Measurements from ENCODE around the gene FNBP1L. TPM values are rescaled to one million over a fixed set of nuclear protein-coding genes. Genes with fewer than 3 reads are reported as not detected.

The FNBP1L gene
- total RNA-seq = 10 to 100 TPM; 48.3 to 54.4 TPM

- Histone ChIP-seq H3K27ac (peak within 1 kb of the TSS; percentile 87), H3K4me3 (peak within 1 kb of the TSS; percentile 66), H3K9ac (ENCODE audit: low read depth in 2 of 2, low read length in 2 of 2) (peak within 1 kb of the TSS; percentile 92 to 94), H3K9me3 (no peaks in the 10 kb centered on the region), H3K27me3 (no peaks in the 10 kb centered on the region), H3K4me1 (no peaks in the 10 kb centered on the region), H3K36me3 (no peaks in the 10 kb centered on the region)
- DNase-seq = peak; percentile 87
- no peak for TF ChIP-seq CTCF (IDR thresholded peaks at IDR 0.05)
- intact Hi-C loops (cut with DNase I) = loop anchor here (5.0 kb wide), 1 partner anchor 400 kb away; no protein-coding TSS in a partner anchor
These were observed at the start of gene FNBP1L for GRCh38 chr1:93447481-93448291. FNBP1L (plus strand) TSS chr1:93448118; CDS start chr1:93448282, 164 bp downstream.

GRCh38 chr1:93399781-93400180, 48.1 kb upstream of the FNBP1L start:
- TF ChIP-seq CTCF (IDR thresholded peaks at IDR 0.05) = no peak
- Histone ChIP-seq H3K27me3 (no peaks in the 10 kb centered on the region), H3K9me3 (no peaks in the 10 kb centered on the region), H3K4me1 (no peaks in the 10 kb centered on the region), H3K36me3 (no peaks in the 10 kb centered on the region), H3K9ac (ENCODE audit: low read depth in 2 of 2, low read length in 2 of 2) (no peak overlapping the region), H3K4me3 (no peak overlapping the region), H3K27ac (no peak overlapping the region)
- DNase-seq = no peak
- intact Hi-C loops (cut with DNase I) = no loop called here

GRCh38 chr1:93408203-93408602, 39.7 kb upstream of the FNBP1L start:
- no peak overlapping the region for H3K27ac ChIP-seq
- DNase-seq = no peak
- no peaks in the 10 kb centered on the region for H3K4me1 ChIP-seq
- intact Hi-C loops (cut with DNase I) = no loop called here
- H3K36me3 ChIP-seq = no peaks in the 10 kb centered on the region
- no peak overlapping the region for H3K4me3 ChIP-seq
- H3K9me3 ChIP-seq = no peaks in the 10 kb centered on the region
- H3K9ac ChIP-seq (ENCODE audit: low read depth in 2 of 2, low read length in 2 of 2) = no peak overlapping the region
- no peak for TF ChIP-seq CTCF (IDR thresholded peaks at IDR 0.05)
- H3K27me3 ChIP-seq = no peaks in the 10 kb centered on the region

GRCh38 chr1:93411000-93411399, 36.9 kb upstream of the FNBP1L start:
- intact Hi-C loops (cut with DNase I) = no loop called here
- TF ChIP-seq CTCF (IDR thresholded peaks at IDR 0.05) = no peak

GRCh38 chr1:93414749-93415148, 33.2 kb upstream of the FNBP1L start:
- Histone ChIP-seq H3K9me3 (no peaks in the 10 kb centered on the region), H3K36me3 (no peaks in the 10 kb centered on the region), H3K9ac (ENCODE audit: low read depth in 2 of 2, low read length in 2 of 2) (no peak overlapping the region), H3K27ac (no peak overlapping the region), H3K27me3 (no peaks in the 10 kb centered on the region), H3K4me3 (no peak overlapping the region), H3K4me1 (no peaks in the 10 kb centered on the region)
- intact Hi-C loops (cut with DNase I) = no loop called here
- no peak for DNase-seq
- no peak for TF ChIP-seq CTCF (IDR thresholded peaks at IDR 0.05)

More at GRCh38 chr1:93411000-93411399, 36.9 kb upstream of the FNBP1L start:
- DNase-seq = no peak
- H3K9me3 ChIP-seq = no peaks in the 10 kb centered on the region
- H3K4me3 ChIP-seq = no peak overlapping the region
- no peaks in the 10 kb centered on the region for H3K27me3 ChIP-seq
- H3K9ac ChIP-seq (ENCODE audit: low read depth in 2 of 2, low read length in 2 of 2) = no peak overlapping the region
- H3K27ac ChIP-seq = no peak overlapping the region
- H3K36me3 ChIP-seq = no peaks in the 10 kb centered on the region
- no peaks in the 10 kb centered on the region for H3K4me1 ChIP-seq

Data from colonic mucosa (tissue), 4 donors.